Effector CD4-positive, alpha-beta T cell (primary cell): Measurements from ENCODE around the gene ALPK3.

Source experiments
- DNase-seq: peaks from one replicate; pipeline ENCODE4 v3.0.0-alpha.2; 2020

The ALPK3 gene

DNA sequence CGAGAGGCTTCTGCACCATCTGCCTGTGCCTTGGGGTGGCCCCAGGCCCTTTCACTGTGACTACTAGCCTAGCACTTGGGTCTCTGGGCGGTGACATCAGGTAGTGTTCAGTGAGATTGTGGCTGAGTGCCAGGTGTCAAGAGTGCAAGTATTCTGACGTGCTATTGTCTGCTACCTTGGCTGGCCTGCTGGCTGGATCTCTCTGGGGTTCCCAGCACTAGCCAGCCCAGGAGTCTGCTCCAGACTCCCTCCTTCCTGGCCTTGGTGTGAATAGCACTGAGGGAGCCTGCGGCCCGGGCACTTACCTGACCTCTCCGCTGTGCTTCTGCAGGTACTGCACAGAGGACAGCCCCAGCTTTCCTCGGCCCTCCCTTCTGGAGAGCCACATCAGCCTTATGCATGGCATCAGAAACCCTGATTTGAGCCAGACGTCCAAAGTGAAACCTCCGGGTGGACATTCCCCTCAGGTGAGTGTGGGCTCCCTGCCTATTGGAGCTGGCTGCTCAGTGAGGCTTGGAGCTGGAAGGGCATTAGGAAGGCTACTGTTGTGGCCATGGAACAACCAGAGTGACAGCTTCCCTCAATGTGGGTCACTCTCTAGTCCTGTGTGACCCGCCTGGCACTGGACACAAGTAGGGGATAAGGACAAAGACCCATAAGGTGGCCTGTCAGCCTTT lies 17.5 kb upstream of the ALPK3 start:
- no peak for DNase-seq

DNA sequence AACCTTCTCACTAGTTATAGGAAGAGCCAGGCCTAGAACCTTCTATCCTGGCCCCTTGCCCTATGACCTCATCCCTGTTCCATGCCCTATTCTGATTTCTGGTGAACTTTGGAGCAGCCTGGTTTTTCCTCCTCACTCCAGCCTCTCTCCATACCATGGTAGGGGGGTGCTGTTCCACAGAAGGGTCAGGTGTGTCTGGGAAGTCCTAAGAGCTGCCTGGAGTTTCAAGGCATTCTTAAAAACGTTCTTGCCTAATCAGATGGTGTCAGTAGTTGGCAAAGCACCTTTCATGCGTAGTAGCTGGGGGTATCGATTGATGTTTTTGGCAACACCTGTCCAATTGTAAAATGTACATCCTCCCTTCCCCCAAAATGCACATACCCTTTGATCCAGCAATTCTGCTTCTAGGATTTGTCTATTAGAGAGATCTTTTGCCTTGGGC lies 16.8 kb upstream of the ALPK3 start:
- no peak for DNase-seq

DNA sequence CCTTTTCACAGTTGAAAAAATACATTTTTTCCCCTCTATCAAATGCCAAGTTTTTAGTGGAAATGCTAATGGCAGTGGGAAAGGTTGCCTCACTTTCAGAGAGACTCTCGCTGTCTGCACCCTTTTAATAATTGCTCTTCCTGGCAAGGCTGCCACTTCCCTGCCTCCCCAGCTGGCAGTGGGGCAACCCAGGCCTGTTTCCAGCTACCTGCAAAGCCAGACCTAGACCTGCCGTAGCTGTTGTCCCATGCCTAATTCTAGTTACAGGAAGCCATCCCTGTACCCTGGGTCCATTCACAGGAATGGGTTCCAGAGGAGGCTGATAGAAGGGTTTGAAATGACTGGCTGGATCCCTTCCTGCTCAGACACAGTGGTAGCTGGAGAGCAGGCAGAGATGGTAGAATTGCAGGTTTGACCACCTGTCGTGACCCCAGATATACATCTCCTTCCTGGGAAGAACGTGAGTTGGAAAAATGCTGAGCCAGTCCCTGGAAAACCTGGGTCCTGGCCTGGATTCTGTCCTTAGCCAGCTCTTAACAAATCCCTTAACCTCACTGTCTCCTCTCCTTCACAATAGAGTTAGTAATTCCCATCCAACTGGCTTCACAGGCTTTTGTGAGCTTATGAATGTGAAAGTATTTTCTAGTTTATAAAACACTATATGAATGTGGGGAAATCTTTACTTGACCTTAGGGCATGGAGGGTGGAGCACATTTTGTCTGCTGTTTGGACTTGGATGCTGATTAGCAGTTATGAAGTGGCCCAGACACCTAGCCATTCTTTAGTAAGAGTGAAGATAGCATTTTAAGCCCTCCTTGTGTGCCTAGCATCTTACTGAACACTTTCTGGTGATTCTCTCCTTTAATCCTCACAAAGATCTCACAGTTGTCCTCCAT lies 12.9 kb upstream of the ALPK3 start:
- DNase-seq = no peak

DNA sequence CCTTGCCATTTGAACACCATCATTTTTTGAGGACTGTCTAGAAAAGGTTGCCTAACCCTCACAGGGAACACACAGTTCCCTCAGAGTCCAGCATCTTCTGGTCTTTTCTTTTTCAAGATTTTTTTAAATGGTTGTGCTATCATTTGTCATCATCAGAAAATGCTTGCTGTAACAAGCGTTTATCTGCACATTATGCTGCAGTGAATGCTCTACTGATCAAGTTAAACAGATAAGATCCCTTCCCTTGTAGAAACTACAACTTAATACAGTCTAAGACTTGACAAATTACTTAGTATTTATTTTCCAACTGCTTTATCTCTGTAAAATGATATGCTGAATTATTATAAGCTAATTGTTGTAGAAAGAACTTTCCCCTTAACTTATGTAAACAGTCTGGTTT lies 11.9 kb upstream of the ALPK3 start:
- no peak for DNase-seq

DNA sequence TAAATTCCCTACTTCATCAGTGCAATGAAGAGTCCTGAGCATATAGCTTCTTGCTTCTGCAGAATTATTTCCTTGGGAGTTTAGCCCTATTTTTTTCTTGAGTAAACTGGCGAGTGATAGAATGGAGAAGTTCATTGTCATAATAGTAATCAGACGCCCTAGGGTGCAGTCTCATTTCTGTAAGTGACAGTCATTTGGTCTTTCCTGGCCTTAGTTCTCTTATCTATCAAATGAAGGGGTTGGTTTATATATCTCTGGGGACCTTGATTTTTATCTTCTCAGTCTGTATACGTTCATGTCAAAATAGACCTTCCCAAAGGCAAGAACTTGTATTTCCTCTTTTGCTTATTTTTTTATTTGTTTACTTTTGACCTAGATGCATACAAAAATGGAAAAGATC lies 9.9 kb upstream of the ALPK3 start:
- DNase-seq = no peak

DNA sequence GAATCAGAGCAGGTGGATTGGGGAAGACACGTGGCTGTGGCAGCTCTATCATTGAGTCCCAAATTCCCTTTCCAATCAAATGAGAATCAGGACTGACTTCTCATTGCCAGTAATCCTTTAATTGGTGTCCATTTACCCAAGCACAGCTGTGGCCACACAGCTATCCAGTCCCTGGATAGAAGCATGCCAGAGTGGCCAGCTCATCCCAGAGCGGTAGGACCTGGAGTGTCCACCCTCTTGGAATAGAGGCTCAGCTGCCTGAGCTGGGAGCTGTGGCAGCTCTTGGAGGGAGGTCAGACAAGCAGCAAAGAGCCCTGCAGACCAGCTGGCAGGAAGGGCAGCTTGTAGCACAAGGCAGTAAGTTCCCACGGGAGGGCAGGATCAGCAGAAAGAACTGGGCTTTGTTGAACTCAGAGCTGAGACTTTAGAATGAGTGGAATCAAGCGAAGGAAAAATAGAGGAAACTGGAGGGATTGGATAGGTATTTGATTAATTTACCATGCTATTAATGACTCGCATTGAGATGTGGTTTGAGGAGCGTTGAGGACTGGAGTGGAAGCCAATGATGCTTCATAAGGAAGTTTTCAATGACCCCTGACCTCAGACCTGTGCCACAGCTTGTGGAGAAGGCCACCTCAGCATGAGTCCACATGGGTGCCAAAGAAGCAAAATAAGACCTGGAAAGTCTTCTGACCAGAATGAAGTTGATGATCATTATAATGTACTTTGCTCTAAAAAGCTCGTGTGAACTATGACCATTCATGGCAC lies 6.9 kb upstream of the ALPK3 start:
- no peak for DNase-seq

DNA sequence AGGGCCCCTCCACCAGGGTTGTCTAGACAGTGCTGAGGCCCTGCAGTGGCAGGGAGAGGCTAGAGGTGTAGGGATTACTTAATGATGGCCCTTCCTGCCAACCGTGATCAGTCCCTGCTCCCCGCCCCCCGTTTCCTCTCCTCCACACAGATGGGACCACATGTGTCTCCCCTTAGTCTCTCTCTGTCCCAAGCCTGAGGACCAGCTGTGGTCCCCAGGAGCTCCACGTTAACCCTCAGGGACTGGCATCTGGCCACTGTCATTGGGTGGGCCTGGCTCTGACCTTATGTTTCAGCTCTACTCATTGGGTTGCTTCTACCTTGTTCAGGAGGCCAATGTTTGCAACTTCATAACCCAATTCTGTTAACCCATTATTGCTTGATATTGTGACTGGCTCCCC lies 6.0 kb upstream of the ALPK3 start:
- no peak for DNase-seq

DNA sequence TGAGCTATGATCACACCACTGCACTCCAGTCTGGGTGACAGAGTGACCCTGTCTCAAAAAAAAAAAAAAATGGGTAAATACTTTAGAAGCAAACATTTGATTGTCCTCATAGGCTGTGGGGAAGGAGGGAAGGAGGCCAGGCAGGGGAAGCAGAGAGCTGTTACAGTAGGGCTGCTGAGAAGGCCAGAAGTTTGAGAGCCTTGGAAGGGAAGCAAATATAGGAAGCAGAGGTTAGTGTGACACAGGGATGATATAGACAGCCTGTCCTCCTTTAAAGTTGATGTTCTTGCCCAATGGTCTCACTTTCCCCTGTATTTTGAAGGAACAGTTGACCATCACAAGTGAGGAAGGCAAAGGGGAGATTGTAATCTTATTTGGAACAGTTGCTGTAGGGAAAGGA lies 5.3 kb upstream of the ALPK3 start:
- DNase-seq = no peak

DNA sequence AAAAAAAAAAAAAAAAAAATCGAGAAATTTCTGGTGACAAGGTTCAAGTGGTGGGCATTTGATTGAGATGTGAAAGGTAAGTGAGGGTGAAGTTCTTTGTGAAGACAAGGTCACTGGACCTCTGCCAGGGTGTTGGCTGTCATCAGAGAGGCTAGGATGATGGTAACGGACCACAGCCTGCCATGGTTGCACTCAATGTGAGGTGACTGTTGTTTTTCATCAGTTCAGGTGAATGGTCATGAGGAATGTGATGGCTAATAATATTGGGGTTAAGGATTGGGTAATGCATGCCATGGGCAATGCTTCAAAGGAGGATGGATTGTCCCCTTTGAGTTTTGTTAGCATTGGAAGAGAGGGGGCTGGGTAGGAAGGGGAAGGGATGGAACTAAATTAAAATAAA lies 4.3 kb upstream of the ALPK3 start:
- DNase-seq = no peak

DNA sequence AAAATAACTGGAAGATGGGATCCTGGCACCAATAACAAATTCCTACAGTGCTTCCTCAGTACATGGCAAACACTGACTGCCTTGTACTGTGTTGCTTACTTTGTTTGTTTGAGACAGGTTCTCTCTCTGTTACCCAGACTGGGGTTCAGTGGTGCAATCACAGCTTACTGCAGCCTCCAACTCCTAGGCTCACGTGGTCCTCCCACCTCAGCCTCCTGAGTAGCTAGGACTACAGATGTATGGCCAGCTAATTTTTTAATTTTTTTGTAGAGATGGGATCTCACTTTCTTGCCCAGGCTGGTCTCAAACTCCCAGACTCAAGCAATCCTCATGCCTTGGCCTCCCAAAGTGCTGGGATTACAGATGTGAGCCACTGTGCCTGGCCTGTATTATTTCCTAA lies 3.7 kb upstream of the ALPK3 start:
- DNase-seq = no peak

DNA sequence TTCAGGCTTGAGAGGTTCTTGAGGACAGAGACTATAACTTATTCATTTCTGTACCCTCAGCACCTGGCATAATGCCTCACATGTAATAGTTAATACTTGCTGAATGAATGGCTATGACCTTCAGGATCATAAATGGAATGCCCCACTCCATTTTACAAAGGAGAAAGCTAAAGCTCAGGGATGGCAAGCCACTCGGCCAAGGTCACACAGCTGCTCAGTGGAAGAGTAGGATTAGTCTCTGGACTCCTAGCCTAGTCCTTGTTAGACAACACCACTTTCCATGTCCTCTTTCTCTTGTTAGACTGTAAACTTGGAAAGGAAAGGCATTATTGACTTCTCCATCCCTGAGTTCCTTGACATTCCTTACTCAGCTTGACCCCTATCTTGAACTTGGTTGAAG lies 3.2 kb upstream of the ALPK3 start:
- no peak for DNase-seq

DNA sequence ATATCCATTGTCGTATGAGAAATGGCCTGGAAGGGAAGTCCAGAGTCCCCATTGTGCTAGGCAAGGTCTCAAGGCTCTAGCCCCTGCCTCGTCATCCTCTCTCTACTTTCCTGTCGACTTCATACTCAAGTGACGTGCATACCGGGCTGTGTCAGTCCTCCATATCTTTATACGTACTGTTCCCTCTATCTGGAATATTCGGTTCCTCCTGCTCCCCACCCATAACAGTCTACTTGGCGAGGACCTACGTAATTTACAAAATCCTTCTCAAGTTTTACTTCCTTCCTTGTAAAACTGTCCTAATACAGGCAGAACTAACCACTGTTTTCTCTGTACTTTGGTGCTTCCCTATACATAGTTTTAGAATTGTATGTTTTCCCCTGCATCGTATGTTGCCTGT lies 2.2 kb upstream of the ALPK3 start:
- no peak for DNase-seq

DNA sequence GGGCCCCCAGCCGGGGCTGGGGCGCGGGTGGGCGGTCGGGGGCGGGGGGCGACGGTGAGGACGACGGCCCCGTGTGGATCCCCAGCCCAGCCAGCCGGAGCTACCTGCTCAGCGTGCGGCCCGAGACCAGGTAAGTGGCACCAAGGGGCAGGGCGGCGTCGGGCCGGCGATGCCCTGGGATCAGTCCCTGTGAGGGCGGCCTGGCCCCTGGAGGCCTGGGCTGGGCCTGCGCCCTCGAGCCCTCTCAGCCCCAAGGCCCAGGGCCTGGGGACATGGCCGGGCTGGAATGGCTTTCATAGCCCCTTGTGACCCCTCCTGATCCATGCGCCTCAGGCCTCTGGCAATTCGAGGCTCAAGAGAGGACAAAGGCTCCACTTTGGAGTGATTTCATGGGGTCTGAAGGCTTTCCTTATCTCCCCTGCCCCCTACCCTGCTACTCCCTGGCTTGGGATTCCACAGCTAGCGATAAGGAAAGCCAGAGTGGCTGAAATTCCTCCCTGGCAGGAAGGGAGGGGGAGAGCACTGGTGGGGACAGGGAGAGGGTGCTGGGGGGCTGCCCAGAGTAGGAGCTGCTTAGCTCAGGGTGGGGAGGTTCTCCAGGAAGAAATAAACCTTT lies 418 bp downstream of the ALPK3 start:
- DNase-seq = no peak

DNA sequence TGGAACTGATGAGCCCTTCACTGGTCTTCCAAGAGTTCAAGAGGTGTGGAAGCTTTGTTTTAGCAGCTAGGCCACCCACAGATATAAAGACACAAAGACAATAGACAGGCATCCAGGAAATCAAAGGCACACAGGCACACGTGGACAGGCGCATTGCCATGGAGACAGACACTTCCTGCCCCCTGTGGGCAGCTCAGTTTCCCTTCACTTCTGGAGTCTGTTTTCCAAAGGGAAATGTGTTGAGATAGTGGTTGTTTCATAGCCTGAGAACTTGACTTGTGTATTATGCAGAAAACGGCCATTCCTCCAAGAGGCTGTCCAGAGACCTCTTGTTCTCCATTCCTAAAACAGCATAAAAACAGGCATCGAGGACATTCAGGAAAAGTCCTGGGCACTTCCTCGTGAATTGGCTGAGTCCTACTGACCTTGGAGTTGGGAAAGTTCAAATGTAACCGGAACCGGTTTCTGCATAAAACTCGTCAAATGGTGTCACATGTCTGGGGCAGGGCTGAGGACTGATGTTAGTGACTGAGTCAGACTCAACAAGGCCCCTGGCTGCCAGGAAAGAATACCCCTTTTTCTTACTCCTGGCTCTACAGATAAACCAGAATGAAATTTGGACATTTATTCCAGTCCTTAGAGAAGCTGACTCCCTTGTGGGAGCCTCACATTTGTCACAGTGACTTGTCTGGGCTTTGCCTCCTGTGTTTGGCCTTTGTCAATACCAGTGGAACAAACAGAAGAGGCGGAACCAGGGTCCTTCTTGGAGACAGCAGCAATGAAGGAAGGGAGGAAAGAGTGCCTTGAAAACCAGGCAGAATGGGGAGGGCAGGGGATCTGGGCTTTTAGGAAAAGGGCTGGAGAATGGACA lies 1.3 kb downstream of the ALPK3 start:
- DNase-seq = no peak

DNA sequence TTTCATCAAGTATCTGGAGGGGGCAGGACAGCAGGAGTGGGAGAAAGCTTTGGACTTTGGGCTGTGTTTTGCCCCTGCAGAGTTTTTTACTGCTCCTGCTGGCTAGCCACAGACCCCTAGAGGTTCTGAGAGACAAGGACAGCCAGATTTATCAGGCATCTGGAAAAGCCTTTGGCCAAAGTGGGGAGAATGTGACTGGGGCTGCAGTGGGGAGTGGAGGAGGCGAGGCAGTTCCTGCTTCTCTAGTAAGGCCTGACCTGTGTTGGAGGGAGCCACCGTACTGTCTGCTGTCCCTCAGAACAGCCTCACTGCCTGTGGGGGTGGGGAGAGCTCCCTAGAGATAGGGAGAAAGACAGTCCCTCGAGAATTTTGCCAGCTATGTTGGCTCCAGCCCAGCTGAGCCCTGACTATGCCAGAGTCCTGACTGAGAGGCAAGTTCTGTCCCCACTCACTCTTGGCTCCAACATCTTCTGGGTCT lies 2.2 kb downstream of the ALPK3 start:
- DNase-seq = no peak

DNA sequence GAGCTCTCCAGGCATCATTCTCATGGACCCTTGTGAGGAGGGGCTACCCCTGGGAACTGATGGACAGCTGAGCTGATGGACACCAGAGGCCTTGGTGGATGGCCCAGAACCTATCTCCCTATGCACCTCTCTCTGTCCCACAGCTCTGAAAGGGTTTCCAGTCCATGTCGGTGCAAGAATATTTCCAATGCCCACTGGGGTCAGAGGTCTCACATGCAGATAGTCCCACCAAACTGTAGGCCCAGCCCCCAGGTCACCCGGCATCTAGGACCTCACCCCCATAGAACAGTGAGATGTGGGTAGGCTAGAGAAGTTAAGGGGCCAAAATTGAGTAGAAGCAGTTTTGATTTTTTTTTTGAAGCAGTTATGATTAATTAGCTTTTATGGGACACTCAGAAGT lies 2.6 kb downstream of the ALPK3 start:
- DNase-seq = no peak

DNA sequence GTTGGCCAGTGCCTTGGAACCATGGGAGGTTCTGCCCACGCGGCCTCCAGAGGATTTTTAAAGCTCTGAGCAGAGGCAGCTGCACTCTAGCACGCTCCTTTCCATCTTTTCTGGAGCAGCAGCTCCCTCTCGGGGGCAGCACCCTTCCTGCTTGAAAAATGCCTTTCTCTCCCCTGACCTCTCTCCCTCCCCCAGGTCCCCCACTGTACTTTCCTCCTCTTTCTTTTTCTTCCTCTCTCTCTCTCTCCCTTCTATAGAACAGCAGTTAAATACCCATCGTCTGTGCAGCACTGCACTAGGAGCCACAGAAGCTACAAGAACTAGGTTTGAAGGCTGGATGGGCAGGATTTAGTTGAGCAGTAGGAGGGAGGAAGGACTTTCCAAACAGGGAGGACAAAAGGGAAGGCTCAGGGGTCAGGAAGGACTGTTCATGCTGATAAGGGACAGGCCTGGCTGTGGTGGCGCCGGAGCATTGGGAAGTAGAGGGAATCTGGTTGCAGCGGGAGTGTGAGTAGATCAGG lies 4.4 kb downstream of the ALPK3 start:
- DNase-seq = no peak

DNA sequence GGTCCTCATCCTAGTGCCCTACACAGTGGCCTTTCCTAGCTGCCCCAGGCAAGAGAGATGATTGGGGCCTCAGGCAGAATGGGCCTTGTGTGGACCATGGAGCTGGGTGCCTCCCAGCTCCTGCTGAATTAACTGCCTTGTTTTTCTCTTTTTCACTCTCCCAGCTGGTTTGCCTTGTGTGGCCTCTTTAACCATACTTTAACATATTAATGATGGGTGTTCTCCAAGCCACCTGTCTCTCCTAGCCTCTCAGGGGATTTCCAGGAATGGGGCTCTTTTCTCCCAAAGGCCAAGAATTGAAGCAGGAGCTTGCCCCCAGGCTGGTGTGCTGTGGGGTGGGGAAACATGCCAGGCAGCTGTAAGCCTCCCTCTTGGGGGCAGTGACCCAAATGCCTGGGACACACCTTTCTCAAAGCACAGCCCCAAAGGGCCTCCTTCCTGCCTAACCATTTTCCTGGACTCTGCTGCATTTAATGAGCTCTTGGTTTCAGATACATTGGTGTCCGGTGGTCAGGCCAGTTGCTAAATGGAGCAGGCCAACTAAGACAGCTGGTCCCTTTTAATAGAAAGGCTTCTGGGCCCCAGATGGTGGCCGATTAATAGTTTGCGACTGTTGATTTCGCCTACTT lies 5.6 kb downstream of the ALPK3 start:
- no peak for DNase-seq

DNA sequence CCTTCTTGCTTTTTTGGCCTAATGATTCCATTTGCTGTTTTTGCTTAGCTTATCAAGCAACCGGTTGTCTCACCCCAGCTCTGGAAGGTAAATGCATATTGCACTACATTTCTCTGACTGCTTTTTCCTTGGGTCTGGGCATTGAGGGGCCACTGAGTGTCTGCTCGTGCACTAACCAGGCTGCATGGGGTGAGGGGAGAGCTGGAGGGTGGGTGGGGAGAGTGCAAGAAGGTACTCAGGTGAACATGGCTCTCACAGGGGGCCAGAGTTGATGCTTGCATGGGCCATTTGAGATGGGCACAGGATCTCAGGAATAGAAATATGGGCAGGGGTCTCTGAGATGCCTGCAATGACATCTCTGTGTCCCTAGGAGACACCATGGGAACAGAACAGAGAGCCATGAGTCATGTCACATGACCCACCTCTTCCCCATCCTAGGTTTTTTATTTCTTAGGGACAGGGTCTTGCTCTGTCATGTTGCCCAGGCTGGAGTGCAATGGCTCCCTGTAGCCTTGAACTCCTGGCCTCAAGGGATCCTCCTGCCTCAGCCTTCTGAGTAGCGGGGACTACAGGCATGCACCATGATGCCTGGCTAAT lies 6.2 kb downstream of the ALPK3 start:
- DNase-seq = no peak

DNA sequence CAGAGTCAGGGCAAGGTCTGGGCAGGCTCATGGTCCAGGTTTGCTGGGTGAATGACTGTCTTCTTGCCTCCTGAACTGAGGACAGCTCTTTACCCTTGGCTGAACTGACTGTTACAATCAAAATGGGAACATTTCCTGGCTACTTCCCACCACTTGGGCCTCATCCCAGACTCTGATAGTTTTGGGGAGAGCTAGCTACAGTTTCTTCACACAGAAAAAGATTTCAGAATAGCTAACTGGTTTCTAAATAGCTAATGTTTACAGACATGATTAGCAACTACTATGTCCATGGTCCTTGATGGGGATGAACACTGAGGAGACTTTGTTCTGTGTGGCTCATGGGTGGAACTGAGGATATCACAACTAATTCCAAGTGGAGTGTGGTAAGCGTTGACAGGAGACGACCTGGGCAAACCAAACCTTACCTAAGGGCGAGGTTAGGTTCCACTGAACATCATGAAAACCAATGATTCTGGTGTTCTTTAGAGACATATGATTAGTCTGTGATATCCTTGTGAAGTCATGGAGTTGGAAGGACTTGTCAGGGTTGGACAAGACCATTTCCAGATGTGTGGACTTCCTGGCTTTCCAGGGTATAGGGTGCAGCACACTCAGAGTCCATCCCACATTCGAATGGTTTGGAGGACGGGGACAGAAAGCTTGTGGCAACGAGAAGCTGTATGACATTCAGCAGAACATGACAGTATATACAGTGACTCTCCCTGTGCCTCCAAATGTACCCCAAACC lies 7.3 kb downstream of the ALPK3 start:
- no peak for DNase-seq
